ENCODE measurements around the gene SNAI1. TPM values are rescaled to one million over a fixed set of nuclear protein-coding genes. Genes with fewer than 3 reads are reported as not detected.

SNAI1 gene
- total and polyA plus RNA-seq, 2 donors (not counting 3 experiments of a cell fraction or from before 2014, with no cell fraction given) = 10.8 to 13.4 TPM

- POLR2A ChIA-PET = interaction anchor here (0.6 to 5.6 kb wide), 10 partner anchors 30 to 168 kb away, joined by 3 to 34 read pairs (median 6); no protein-coding TSS in a partner anchor
Observed at GRCh38 chr20:49983123-49983847, 505 bp downstream of the SNAI1 start.

More at GRCh38 chr20:49983123-49983847, 505 bp downstream of the SNAI1 start:
- Histone ChIP-seq H2AFZ (ENCODE audit: low read depth, low read length) (no peak overlapping the region), H3K4me2 (ENCODE audit: insufficient read depth, low read length) (peak overlapping the region; percentile 77), H3K36me3 (ENCODE audit: control insufficient read depth in 2 of 2, extremely low read depth in 1 of 2, insufficient read depth in 2 of 2, low read length in 2 of 2) (peaks cover 4 to 10% of the 10 kb centered on the region in 2 experiments), H3K4me3 (replicated peaks in 1 of 3; ENCODE audit: insufficient read depth in 1 of 3, low read depth in 1 of 3, low read length in 3 of 3) (peak overlapping the region; percentile 49 to 97 (median 89)), H3K79me2 (ENCODE audit: control insufficient read depth, insufficient read depth, low read length) (peaks cover 55% of the 10 kb centered on the region), H3K4me1 (ENCODE audit: control insufficient read depth, extremely low read depth, insufficient read depth, low read length) (peaks cover 57% of the 10 kb centered on the region), H3K9me1 (replicated peaks; ENCODE audit: control insufficient read depth, extremely low read depth, insufficient read depth, low read length) (no peaks in the 10 kb centered on the region), H3K9me3 (replicated peaks; ENCODE audit: control insufficient read depth, insufficient read depth, low read length) (no peaks in the 10 kb centered on the region), H3K27me3 (ENCODE audit: control insufficient read depth in 2 of 2, insufficient read depth in 2 of 2, low read length in 2 of 2) (no peaks in the 10 kb centered on the region), H3K27ac (ENCODE audit: insufficient read depth, low read depth, low read length) (peak overlapping the region; percentile 87), H4K20me1 (replicated peaks; ENCODE audit: control insufficient read depth, extremely low read depth, insufficient read depth, low read length) (no peaks in the 10 kb centered on the region), H3K9ac (replicated peaks; ENCODE audit: extremely low read depth, insufficient read depth, low read length) (peak overlapping the region; percentile 96)
- DNase-seq (ENCODE audit: low read depth, low spot score) = no peak
- FAIRE-seq = no peak
- CTCF ChIA-PET = interaction anchor here (2.0 to 23.6 kb wide), 2 partner anchors 45 to 85 kb away, joined by 5 to 1187 read pairs; no protein-coding TSS in a partner anchor
- dilution Hi-C loops (cut with MboI; ENCODE audit: extremely low pct_ligation_motif_present, low sequenced_read_pairs) = no loop called here
- TF ChIP-seq GATA2 (IDR thresholded peaks at IDR 0.05; ENCODE audit: insufficient read depth, insufficient read length, low read depth, low read length) (no peak), CTCF (IDR thresholded peaks at IDR 0.05; ENCODE audit: extremely low read depth in 1 of 2, insufficient read depth in 1 of 2, low read depth in 1 of 2, low read length in 2 of 2) (no peak), POLR2AphosphoS5 (IDR thresholded peaks at IDR 0.05; ENCODE audit: insufficient read depth, low read depth, low read length) (no peak), MYC (IDR thresholded peaks at IDR 0.05; ENCODE audit: low read depth, low read length) (no peak), POLR2A (IDR thresholded peaks at IDR 0.05; ENCODE audit: low read depth, low read length) (no peak), JUN (IDR thresholded peaks at IDR 0.05; ENCODE audit: borderline replicate concordance, insufficient read depth, insufficient read length, low read depth) (no peak), FOS (IDR thresholded peaks at IDR 0.05; ENCODE audit: borderline replicate concordance, insufficient read depth, low read length) (no peak), EZH2 (IDR thresholded peaks at IDR 0.05; ENCODE audit: borderline replicate concordance, low read depth, low read length, severe bottlenecking) (no peak)
- TF ChIP-seq, protein P1, sequence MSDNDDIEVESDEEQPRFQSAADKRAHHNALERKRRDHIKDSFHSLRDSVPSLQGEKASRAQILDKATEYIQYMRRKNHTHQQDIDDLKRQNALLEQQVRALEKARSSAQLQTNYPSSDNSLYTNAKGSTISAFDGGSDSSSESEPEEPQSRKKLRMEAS (IDR thresholded peaks at IDR 0.05; ENCODE audit: insufficient read depth, insufficient read length) = no peak
- intact Hi-C loops (cut with micrococcal nuclease) = loop anchor here (1.0 to 10.0 kb wide), 3 partner anchors 47 to 482 kb away; partner anchors contain the start of gene PEDS1
- no TSS peak for BruUV-seq (replicated peaks)
